NCI-H2029 treated with DMSO at 0.1 percent for 48 hours (cell line): ENCODE data around the gene DNAJB8.

ENCODE experiments used
- DNase-seq: peaks from one replicate; lab custom pipeline; 2025; lab: John Stamatoyannopoulos, UW

DNAJB8 gene

DNA sequence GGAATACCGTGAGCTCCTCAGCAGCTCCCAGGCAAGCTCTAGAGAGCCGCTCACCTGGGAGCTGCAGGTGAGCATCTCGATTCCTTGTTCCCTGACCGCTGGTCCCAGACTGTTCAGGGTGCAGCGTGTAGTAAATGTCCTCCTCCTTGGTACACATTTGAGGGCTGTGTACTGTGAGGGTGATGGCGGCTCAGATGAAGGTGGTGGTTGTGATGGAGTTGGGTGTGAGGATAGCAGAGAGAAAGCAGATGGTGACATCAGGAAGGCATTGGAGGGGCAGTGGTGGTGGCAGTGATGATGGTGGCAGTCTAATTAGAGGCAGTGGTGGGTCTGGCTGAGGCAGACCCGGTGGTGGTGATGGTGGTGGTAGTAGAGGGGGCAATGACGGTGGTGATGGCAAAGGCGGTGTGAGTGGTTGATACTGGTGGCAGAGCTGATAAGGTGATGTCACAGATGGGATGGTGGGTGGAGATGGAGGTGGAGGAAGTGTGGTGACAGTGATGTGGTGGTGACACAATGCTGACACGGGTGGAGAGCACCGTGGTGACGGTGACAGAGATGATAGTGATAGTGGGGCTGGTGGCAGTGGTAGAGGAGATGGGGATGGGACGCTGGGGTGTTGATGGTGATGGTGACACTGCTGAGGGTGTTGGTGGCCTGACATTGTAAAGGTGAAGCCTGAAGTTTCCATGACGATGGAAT is at the start of gene DNAJB8:
Gene DNAJB8, minus strand, starts transcription at position 51 of the 702 bp plus-strand sequence. CDS start 3,645 bp downstream, outside the sequence.
- DNase-seq: no peak

DNA sequence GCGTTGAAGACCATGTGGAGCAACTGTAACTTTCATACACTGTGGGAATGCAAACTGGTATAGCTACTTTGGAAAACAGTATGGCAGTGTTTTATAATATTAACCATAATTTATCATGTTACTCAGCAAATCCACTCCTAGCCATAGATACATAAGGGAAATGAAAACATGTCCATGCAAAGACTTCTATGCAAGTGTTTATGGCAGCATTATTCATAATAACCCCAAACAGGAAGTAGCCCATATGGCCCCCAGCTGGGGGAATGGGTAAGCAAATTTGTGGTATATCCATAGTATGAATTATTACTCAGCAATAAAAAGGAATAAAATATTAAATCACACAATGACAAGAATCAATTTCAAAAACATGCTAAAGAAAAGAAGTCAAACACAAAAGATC is 49.3 kb upstream of the DNAJB8 start:
- DNase-seq: no peak

DNA sequence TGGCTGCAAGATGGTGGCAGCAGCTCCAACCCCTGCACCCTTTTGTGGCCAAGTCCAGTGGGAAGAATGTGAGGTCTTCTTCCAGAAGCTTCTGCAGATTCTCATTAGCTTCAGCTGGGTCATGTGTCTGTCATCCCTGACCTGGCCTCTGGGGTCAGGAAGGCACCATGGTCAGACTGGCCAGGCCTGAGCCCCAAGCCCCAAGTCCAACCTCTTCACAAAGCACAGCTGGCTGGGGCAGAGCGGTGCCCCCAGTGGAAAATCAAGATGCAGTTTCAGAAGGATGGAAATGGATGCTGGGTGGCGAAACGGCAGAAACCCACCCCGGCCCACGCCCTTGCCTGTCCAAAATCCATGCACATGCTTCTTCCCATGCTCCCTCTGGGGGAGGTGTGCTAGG is 42.2 kb upstream of the DNAJB8 start:
- DNase-seq: no peak

DNA sequence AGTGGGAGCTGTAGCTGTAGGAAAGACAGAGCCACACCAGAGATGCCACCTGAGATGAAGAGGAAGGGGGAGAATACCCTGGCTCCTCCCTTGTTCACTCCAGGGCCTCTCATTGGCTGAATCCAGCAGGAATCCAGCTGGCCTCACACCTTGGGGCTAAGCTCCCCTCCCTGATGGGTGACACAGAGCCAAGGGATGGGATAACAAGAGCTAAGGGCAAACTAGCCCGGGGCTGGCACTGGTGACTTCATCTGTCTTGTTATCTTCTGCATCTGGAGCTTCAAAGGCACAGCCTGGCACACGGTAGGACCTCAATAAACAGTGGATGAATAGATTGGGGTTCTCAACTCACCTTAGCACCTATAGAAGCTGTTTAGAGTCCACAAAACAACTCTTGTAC is 40.1 kb upstream of the DNAJB8 start:
- DNase-seq: no peak

DNA sequence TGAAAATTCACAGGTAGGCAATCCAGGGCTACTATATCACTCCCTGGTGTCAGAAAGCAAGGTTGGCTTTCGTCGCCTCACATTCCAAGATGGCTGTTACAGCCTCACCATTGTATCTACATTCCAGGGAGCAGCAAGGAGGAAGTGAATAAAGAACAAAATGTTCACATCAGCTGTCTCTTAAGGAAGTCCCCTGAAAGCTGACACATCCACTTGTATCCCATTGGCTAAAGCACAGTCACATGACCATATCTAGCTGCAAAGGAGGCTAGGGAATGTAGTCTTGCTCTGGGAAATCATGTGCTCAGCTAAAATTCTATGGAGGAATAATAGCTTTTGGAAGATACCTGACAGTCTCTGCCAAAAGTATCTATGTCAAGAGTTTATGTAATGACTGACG is 39.1 kb upstream of the DNAJB8 start:
- DNase-seq: no peak

DNA sequence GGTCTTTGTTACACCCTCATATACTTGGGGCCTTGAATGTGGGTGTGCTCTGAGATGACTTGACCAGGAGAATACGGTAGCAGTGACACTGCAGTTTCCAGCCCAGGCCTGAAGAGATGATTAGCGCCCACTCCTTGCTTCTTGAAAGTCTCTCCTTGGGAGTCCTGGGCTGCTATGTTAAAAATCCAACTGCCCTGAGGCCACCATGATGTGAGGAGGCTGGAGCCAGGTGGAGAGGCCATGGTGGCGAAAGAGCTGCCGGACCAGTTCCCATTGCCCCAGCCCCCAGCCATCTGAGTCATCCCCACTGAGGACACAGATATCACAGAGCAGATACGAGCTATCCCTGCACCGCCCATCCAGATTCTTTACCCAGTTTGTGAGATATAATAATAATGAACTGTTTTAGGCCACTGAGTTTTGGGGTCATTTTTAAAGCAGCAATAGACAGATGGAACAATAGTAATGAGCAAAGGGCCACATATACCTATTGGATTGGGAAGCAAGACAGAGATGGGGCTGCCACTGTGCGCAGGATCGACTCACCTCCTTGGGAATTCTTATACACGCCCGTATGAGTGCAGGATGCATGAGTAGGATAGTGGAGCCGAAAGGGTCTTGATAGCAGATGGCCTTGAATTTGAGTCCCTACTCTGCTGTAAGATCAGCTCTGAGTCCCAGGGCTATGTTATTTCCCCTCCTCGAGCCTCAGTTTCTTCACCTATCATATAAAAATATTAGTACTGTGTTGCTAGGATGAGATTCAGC is 38.5 kb upstream of the DNAJB8 start:
- no peak for DNase-seq

DNA sequence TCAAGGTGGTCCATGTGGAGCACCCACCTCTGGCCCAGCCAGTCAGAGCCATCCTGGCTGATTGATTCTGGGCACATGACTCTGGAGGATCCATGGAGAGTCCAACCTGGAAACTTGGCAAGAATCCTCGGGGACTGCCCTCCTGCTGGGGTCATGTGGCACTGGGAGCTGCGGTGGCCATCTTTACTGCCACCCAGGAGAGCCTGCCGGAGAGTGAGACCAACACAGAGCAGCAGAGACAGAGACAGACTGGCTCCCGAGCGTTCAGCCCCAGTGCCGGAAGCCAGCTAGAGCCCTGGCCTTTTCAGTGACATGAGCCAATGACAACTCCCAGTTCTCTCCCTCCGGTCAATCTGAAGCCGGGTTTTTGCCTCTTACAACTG is 37.8 kb upstream of the DNAJB8 start:
- DNase-seq: no peak

DNA sequence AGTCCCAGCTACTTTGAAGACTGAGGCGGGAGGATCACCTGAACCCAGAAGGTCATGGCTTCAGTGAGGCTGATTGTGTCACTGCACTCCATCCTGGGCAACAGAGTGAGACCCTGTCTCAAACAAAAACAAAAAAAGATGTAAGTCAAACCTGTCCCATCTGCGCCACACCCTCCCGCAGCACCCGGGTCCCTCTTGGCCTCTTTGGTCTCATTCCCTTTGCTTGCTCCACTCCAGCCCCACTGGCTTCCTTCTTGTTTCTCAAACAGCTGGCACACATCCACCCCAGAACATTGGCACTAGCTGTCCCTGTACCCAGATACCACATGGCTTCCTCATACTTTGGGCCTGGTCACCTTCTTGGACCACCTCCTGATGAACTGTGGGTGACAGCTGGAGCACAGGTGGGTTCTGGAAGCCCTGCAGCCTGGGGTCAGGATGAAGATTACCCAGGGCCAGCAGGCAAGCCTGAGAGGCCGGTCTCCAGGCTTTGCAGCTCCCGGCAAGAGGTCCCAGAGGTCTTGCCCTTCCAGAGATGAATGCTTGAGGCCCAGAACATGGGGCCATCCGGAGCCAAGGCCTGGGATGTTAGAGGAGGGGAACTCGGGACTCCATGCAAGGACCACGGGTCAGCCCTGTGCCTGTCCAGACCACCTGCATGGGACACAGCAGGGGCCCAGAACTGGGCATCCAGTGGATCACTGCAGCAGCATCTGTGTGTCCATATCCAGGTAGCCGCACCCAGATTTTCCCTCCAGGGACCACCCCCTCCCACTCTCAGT is 37.3 kb upstream of the DNAJB8 start:
- DNase-seq: no peak

DNA sequence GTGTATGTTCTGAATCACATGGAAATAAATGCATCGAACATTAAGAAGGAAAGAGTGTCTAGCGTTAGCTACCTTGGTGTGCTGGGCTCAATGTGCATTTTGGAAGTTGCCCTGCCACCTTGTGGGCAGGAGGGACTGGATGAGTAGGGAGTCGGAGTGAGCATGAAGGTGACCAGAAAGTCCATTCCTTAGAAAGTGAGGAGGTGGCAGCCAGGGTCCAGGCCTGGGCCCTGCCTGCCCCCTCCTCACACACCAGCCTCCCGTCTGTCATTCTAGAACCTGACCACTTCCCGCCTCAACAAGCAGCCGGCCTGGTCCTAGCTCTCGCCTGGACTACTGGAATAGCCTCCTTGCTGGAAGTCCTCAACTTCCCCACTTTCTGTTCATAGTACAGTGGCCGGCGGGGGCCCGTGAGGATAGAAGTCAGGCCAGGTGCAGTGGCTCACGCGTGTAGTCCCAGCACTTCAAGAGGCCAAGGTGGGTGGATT is 36.5 kb upstream of the DNAJB8 start:
- DNase-seq: no peak

DNA sequence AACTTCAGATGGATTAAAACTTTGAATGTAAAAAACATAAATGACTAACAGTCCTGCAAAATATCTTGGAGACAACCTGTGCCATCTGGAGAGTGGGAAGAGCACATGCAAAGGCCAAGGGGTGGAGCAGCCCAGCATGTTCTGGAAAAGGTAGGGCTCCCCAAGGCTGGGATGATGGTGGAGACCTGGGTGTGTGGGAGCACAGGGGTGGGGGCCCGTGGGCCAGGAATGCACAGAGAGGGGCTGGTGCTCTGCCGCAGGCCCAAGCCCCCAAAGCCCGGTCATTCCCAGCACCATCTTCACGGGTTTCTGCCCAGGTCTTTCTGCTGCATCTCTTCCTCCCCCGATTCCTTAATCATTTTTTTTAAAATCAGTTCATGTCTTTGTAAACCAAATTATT is 36.0 kb upstream of the DNAJB8 start:
- DNase-seq: no peak

DNA sequence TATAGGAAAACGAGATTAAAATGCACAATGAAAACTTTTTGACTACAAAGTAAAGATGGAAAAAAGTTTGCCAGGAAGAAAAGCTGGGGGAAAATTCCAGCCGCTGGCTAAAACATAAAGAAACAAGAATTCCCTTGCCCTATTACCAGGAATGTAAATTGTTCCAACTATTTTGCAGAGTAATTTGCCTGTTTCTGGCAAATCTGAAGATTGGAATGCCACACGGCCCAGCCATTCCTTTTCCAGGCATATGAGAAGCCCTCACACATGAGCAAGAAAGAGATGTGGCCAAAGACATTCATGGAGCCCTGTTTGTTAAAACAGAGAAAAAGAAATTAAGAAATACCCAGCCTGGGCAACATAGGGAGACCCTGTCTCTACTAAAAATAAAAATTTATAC is 34.7 kb upstream of the DNAJB8 start:
- DNase-seq: no peak

DNA sequence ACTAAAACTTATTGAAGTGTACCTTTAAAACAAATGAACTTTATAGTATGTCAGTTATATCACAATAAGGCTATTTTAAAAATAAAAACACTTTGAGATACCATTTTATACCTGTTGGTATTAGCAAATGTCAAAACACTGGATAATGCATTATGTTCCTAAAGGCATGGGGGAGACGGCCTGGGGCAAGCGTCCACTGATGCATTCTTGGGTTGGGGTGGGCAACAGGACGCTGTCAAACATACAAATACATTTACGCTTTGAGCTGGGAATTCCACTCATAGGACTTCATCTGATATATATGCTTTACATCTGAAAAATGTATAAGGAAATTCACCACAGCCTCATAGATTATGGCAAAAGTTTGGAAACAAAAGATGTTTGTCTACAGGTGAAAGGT is 33.9 kb upstream of the DNAJB8 start:
- DNase-seq: no peak

DNA sequence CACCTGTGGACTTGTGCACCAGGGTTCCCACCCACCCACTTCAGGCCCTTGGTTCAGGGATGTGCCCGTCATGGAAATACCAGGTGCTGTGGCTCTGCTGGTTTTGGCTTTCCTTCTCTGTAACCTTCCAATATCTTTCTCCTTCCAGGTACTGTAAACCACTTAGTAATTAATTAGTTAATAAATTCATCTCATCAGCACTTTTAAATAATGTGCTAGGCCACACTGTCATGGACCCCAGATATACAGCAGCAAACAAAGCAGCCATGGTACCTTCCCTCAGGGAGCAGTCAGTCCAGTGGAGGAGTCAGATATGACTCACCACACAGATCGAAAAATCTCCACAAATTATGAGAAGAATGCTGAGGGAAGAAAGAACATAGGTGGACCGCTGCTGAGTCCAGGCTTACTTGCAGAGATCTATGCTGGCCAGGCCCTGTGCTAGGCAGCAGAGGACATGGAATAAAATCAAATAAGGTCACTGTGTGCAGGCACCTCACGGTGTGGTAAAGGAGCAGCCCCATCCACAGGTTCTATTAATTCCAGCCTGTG is 33.1 kb upstream of the DNAJB8 start:
- DNase-seq: no peak

DNA sequence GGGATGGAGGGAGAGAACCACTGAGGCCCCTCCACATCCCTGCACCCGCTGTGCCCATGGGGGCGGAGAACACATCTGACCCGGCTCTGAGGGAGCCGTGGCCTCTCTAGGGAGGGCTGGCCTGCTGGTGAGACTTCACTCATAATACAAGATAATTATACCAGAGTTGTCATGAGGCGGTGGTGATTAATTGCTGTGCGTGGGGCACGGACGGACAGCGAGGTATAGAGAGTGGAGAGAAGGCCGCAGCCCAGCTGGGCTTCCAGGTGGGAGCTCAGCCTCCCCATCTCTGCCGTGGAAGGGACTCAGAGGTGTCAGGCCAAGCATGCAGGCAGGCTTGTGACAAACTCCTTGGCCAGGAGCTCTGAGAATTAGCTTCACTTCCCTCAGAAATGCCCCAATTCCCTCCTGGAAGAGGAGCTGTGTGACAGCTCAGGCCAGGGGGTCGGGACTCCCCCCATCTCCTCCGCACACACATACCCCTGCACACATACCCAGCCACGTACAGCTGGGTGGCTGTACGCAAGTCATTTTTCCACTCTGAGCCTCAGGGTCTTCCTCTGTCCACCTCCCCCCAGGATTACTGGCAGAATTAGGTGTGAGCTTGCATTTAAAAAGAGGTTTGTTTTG is 32.3 kb upstream of the DNAJB8 start:
- DNase-seq: no peak

DNA sequence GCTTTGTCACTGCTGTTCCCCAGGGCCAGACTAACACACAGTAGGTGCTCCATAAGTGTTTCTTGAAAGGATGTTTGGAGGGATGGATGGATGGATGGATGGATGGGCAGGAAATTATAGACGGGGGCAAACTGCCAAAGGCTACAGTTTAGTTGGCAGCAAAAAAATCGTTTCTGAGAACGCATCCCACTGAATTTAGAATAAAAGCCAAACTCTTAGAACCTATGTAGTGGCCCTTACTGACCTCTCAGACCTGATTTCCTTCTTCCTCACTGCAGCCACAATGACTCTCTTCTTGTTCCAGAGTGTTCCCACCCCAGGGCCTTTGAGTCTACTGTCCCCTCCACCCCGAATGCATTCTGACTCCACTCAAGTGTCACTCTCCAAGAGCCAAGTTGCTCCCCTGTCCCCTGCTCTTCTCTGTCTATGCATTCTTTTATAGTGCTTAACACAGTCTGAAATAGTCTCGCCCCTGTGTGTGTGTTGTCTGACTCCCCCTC is 31.5 kb upstream of the DNAJB8 start:
- DNase-seq: no peak

DNA sequence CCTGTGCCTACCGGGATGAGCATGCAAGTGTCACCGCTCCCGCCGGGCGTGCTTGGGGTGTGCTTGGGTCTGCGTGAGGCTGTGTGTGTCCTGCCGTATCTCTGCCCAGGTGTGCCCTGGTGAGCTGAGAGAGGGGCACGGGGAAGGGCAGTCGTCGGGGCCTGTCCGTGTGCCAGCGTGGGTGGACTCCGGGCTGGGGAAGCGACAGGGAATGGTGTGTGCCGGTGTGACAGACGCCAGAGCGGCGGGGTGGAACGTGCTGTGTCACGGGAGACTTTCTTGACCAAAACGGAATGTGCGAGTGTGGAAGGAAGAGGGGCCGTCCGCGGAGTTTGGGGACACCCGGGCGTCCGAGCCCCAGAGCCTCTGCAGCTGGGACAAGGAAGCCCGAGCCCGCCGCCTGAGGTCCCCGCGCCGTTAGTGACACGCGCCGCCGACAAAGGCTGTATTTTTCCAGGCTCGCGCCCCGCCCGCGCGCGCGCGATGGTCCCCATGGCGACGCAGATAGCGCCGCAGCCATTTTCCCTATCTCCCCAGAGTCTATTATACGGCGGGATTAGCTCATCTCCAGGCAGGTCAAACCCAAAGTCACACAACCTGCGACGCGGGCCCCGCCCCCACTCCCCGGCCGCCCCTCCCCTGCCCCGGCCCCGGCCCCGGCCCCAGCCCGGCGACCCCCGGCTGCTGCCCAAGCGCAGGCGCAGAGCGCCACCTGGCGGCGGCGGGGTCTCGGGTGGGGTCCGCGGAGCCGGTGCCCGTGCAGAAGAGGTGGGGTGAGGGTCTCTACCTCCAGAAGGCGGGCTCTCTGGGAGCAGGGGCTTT is 30.8 kb upstream of the DNAJB8 start:
- no peak for DNase-seq

DNA sequence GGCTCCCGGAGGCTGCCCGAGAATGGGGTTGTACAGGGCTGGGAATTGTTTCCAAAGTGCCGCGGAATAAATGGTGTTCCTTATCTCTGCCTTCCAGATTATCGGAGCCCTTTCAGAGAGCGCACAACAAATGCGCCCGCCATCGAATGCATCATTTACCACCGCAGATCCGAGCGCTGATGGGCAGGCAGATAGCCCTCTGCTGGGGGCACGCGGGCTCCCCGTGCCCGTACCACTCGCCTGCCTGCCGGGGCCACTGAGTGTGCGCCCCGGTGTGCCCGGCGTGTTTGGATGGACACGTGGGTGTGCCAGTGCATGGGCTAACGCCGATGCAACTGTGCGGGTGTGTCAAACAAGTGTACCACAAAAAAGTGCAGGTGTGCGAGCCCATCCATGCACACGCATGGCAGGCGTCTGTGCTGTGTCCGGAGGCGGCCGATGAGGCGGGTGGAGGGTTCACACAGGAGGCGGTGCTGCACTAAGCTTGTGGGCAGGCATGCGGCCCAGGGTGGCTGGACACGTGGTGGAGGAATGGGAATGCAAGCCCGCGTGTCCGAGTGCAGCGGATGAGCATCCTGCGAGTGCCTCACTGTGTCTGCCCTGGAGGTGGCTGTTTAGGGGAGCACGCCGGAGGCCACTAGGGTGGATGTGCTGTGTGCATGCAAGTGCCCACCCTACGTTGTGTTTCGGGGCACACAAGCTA is 30.1 kb upstream of the DNAJB8 start:
- DNase-seq: no peak

DNA sequence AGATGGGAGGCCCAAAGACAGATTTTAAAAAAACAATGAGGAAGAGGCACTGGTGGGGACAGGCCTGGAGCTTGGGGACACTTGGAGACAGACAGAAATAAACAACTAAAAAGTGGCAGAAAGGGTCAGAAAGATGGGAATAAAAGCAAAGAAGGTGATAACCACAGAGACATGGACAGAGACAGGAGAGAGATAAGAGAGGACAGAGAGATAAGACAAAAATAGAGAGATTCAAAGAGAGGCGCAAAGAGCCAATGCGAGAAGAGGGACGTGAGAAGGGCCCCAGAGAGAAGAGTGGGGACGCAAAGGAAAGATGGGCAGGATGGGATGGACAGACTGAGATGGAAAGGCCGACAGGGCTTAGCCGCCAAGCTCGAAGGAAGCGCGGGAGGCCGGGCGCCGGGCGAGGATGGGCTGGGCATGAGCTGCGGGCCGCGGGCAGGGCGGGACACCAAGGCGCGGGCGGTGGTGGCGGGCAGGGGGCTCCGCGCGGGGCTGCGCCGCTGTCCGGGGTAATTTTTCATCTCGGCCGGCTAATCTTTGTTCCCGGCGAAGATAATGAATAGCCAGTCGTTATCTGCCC is 29.4 kb upstream of the DNAJB8 start:
- no peak for DNase-seq

DNA sequence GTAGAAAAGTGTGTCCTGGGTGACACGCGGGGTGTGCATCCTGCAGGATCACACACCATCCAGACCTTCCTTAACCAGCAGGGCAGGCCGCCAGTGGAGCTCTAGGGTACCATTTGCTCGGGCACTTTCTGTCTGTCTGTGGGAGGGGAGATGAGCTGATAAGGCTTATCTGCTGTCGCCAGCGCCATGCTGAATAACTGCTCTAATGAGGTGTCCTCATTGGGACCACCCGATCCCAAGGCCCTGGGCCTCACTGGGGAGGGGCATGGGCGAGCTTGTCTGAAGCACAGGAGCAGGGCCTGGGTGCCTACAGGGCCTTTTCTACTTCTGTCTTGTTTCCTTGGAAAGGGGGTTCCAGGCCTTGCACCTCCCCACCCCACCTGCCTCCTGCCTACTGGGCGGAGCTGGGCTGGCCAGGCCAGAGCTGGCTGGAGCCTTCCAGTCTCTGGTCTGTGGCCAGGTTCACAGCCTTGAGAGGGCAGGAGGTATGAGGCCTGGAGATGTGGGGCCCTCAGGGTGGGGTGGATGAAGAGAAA is 28.8 kb upstream of the DNAJB8 start:
- DNase-seq: no peak

DNA sequence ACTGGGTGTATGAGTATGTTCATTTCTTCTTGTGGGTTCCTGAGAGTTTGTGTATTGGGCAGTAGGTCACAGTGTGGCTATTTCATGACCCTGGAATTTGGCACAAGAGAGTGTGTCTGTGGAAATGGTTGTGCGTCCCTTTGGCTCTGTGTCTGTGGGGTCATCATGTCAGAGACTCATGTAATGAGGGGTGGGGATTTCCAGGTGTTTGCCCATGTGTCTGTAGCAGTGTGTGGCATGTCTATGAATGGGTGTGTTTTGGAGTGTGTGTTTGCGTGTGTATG is 27.6 kb upstream of the DNAJB8 start:
- no peak for DNase-seq
